ENCODE results near the gene DNAJB1. TPM values are rescaled to one million over a fixed set of nuclear protein-coding genes. Genes with fewer than 3 reads are reported as not detected.

Gene DNAJB1
- polyA plus RNA-seq, 1 experiment, result 88.3 TPM

- peak overlapping the region; percentile 78 for H3K4me3 ChIP-seq (ENCODE audit: low read depth, low read length)
- CTCF ChIA-PET, result interaction anchor here (3.8 kb wide), 1 partner anchor 15 kb away, joined by 30 read pairs; no protein-coding TSS in a partner anchor
- no peak for TF ChIP-seq CTCF (IDR thresholded peaks at IDR 0.05; ENCODE audit: low read depth, low read length)
- no peaks in the 10 kb centered on the region for H3K9me3 ChIP-seq (ENCODE audit: control insufficient read depth, insufficient read depth, low read length)
- POLR2A ChIA-PET, result interaction anchor here (0.7 to 3.4 kb wide), 2 partner anchors 14 to 22 kb away, joined by 3 to 27 read pairs; partner anchors contain the start of gene DNAJB1
- DNase-seq (ENCODE audit: low read depth, low spot score), result no peak
- H3K27me3 ChIP-seq (ENCODE audit: control insufficient read depth, insufficient read depth, low read length), result no peaks in the 10 kb centered on the region
- H3K27ac ChIP-seq (ENCODE audit: low read depth, low read length), result no peak overlapping the region
Observed at GRCh38 chr19:14494910-14495671, 23.1 kb downstream of the DNAJB1 start.

DNA sequence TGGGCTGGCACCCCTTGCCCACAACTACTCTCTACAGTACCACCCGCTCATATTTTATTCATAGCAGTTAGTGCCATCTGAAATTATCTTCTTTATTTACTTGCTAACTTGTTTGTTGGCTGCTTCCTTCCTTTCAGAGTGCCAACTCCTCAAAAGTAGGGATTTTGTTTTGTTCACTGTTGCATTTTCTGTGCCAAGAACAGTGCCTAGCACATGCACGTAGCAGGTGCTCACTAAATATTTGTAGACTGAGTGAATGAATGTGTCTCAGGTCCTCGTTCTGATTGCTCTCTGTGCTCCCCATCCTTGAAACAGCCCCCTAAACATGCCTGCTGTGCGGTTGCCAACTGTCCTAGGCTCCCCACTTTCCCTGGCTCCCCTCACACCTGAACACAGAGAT lies 23.8 kb downstream of the DNAJB1 start:
- CTCF ChIA-PET, result interaction anchor here (3.8 kb wide), 1 partner anchor 14 kb away, joined by 30 read pairs; no protein-coding TSS in a partner anchor
- no peak for TF ChIP-seq CTCF (IDR thresholded peaks at IDR 0.05; ENCODE audit: low read depth, low read length)
- Histone ChIP-seq H3K27ac (ENCODE audit: low read depth, low read length) (no peak overlapping the region), H3K4me3 (ENCODE audit: low read depth, low read length) (peak overlapping the region; percentile 78), H3K9me3 (ENCODE audit: control insufficient read depth, insufficient read depth, low read length) (no peaks in the 10 kb centered on the region), H3K27me3 (ENCODE audit: control insufficient read depth, insufficient read depth, low read length) (no peaks in the 10 kb centered on the region)
- POLR2A ChIA-PET, result no interaction called here
- DNase-seq (ENCODE audit: low read depth, low spot score), result no peak

DNA sequence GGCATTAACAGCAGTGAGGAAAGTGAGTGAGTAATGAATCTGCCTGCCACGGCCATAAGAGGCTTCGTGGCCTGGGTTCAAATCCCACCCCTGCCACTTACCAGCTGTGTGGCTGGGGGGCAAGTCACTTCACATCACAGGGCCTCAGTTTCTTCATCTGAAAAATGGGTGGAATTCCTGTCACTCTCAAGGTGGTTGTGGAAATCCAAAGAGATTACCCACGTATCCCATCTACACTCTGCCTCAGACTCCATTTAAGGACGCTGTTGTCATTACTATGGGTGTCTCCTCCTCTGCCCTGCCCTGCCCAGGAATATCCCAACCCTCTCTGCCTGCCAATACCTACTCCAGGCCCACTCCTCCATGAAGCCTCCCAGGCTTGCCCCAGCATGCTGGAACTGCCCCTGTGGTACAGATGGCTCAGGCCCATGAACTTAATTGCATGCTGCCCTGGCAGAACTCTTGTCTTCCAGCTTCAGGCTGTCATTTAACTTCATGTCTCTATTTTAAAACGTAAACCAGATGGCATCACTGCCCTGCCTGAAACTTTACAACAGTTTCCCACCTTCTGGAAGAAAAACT lies 25.4 kb downstream of the DNAJB1 start:
- no peak overlapping the region for H3K4me3 ChIP-seq (ENCODE audit: low read depth, low read length)
- H3K27me3 ChIP-seq (ENCODE audit: control insufficient read depth, insufficient read depth, low read length), result no peaks in the 10 kb centered on the region
- no peaks in the 10 kb centered on the region for H3K9me3 ChIP-seq (ENCODE audit: control insufficient read depth, insufficient read depth, low read length)
- ChIA-PET CTCF (interaction anchor here (1.1 to 1.3 kb wide), 2 partner anchors 12 to 356 kb away, joined by 4 to 5 read pairs; partner anchors contain the start of gene ASF1B), POLR2A (no interaction called here)
- DNase-seq (ENCODE audit: low read depth, low spot score), result no peak
- TF ChIP-seq CTCF (IDR thresholded peaks at IDR 0.05; ENCODE audit: low read depth, low read length), result no peak
- H3K27ac ChIP-seq (ENCODE audit: low read depth, low read length), result no peak overlapping the region

- no peaks in the 10 kb centered on the region for H3K27me3 ChIP-seq (ENCODE audit: control insufficient read depth, insufficient read depth, low read length)
- POLR2A ChIA-PET, result interaction anchor here (0.7 kb wide), 1 partner anchor 20 kb away, joined by 5 read pairs; no protein-coding TSS in a partner anchor
- no peaks in the 10 kb centered on the region; the same call in 1 of the 2 replicates for H3K9me3 ChIP-seq (ENCODE audit: control insufficient read depth, insufficient read depth, low read length)
- no peak overlapping the region for H3K4me3 ChIP-seq (ENCODE audit: low read depth, low read length)
- CTCF ChIA-PET, result interaction anchor here (1.3 to 4.0 kb wide), 2 partner anchors 8 to 351 kb away, joined by 4 to 32 read pairs; partner anchors contain the start of gene ASF1B
- H3K27ac ChIP-seq (ENCODE audit: low read depth, low read length), result no peak overlapping the region
- no peak for TF ChIP-seq CTCF (IDR thresholded peaks at IDR 0.05; ENCODE audit: low read depth, low read length)
- DNase-seq (ENCODE audit: low read depth, low spot score), result no peak
Observed at GRCh38 chr19:14487370-14488125, 30.6 kb downstream of the DNAJB1 start.
